Stomach (tissue), 9 donors: ENCODE measurements around the gene NLN. TPM values are rescaled to one million over a fixed set of nuclear protein-coding genes. Genes with fewer than 3 reads are reported as not detected.
A peak's percentile ranks its signal among the peaks of the same experiment; 100 is the strongest.

ENCODE experiments used
- DNase-seq, 2 donors: peaks; one replicate each; pipeline versions ENCODE4 v3.0.0 to v3.0.0-alpha.2; 2013 to 2019
- H3K27ac ChIP-seq, 5 donors: fragments of 200-600 bp in 4 of 5; sonication (generic) in 4 of 5; one replicate each; pipeline ENCODE4 v1.5.1; 2013 to 2019; ENCODE audit warnings: mild to moderate bottlenecking in 1 of 5, moderate library complexity in 1 of 5
- H3K27me3 ChIP-seq, 3 donors: fragments of 200-600 bp; sonication (generic); one replicate each; pipeline ENCODE4 v1.5.1; 2017 to 2019; ENCODE audit warnings: mixed run types in 1 of 3
- H3K36me3 ChIP-seq, 4 donors: fragments of 200-600 bp; sonication (generic); 1 replicate in 3 of 4; 2 replicates in 1 of 4; pipeline ENCODE4 v1.5.1; 2016 to 2019
- H3K4me1 ChIP-seq, 4 donors: fragments of 200-600 bp; sonication (generic); one replicate each; pipeline ENCODE4 v1.5.1; 2016 to 2019
- H3K4me3 ChIP-seq, 4 donors: fragments of 200-600 bp; sonication (generic) in 3 of 4; one replicate each; pipeline ENCODE4 v1.5.1; 2016 to 2019; ENCODE audit warnings: mild to moderate bottlenecking in 1 of 4
- H3K9me3 ChIP-seq, 4 donors: fragments of 200-600 bp; sonication (generic); one replicate each; pipeline ENCODE4 v1.5.1; 2016 to 2019
- EP300 ChIP-seq: sonication (generic); formaldehyde crosslinking; IDR thresholded peaks from one replicate; pipeline ENCODE4 v1.6.1; 2017; ENCODE audit warnings: antibody characterized with exemption
- POLR2A ChIP-seq, 4 donors: fragments of 450-650 bp; IDR thresholded peaks; one replicate each; pipeline ENCODE4 v1.6.1; 2016; ENCODE audit warnings: antibody characterized with exemption in 4 of 4, control low read depth in 2 of 4, mild to moderate bottlenecking in 1 of 4, moderate library complexity in 1 of 4
- POLR2AphosphoS5 ChIP-seq, 3 donors: sonication (generic); formaldehyde crosslinking; IDR thresholded peaks; one replicate each; pipeline ENCODE4 v1.6.1; 2016; ENCODE audit warnings: antibody characterized with exemption in 3 of 3
- WGBS, 5 donors: extraction: QIAGEN DNeasy Blood & Tissue Kit in 3 of 5; methylation state at CpG; one replicate each; pipeline versions ENCODE4 v1.1.5 to v1.1.7; 2013 to 2018; 5-methylcytosine and 5-hydroxymethylcytosine counted together
- intact Hi-C: fragments of 100-400 bp; cut with DNase I; formaldehyde crosslinking; loops from one replicate; pipeline ENCODE4 v1.15.1; 2023; ENCODE audit warnings: low total_unique reads
- polyA plus RNA-seq, 3 donors: library from polyadenylated mRNA; stranded (reverse); fragments of 200-250 nt; gene quantifications; one replicate each; pipeline ENCODE4 v1.2.3, GENCODE V29; 2013
- total RNA-seq, 5 donors: library from RNA; depleted of rRNA; stranded (reverse); fragments of >200 nt; gene quantifications; one replicate each; pipeline versions ENCODE4 v1.1.0 to v1.2.3, GENCODE V29; 2014 to 2016
- TF ChIP-seq, protein P1 (sequence below), 7 experiments: fragments of 450-650 bp in 4 of 7; fragments of 200-600 bp in 3 of 7; sonication (generic) in 3 of 7; IDR thresholded peaks; one replicate each; pipeline ENCODE4 v1.5.1; 2016 to 2019; ENCODE audit warnings: antibody characterized with exemption in 7 of 7, control low read depth in 2 of 7, mild to moderate bottlenecking in 1 of 7
- donor health status: healthy with polysubstance abuse.
- donor health status: Bipolar disorder and iron deficiency.
- donor health status: healthy.

The NLN gene
- total and polyA plus RNA-seq, 8 donors, result 0.58 to 27.5 (median 9.3) TPM

- Histone ChIP-seq H3K9me3 (no peaks in the 10 kb centered on the region), H3K27ac (no peak overlapping the region), H3K36me3 (no peaks in the 10 kb centered on the region), H3K27me3 (no peaks in the 10 kb centered on the region), H3K4me3 (no peak overlapping the region), H3K4me1 (peaks cover 0 to 7% (median 3%) of the 10 kb centered on the region in 4 donors)
- DNase-seq, result peak in 1 of 2 donors; percentile 76
- intact Hi-C loops, result no loop called here
- WGBS, 5 donors, result 6 to 22% (median 11%) methylated on average over 4 of the region's 4 CpGs
- TF ChIP-seq, protein P1, sequence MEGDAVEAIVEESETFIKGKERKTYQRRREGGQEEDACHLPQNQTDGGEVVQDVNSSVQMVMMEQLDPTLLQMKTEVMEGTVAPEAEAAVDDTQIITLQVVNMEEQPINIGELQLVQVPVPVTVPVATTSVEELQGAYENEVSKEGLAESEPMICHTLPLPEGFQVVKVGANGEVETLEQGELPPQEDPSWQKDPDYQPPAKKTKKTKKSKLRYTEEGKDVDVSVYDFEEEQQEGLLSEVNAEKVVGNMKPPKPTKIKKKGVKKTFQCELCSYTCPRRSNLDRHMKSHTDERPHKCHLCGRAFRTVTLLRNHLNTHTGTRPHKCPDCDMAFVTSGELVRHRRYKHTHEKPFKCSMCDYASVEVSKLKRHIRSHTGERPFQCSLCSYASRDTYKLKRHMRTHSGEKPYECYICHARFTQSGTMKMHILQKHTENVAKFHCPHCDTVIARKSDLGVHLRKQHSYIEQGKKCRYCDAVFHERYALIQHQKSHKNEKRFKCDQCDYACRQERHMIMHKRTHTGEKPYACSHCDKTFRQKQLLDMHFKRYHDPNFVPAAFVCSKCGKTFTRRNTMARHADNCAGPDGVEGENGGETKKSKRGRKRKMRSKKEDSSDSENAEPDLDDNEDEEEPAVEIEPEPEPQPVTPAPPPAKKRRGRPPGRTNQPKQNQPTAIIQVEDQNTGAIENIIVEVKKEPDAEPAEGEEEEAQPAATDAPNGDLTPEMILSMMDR (IDR thresholded peaks at IDR 0.05), result peak in 4 of 7 experiments; percentile 23 to 51 (median 44)
- no peak for TF ChIP-seq POLR2A (IDR thresholded peaks at IDR 0.05)
Measured at GRCh38 chr5:65742565-65743231, 20.7 kb downstream of the NLN start.

GRCh38 chr5:65749221-65749844 lies 27.3 kb downstream of the NLN start:
- WGBS, 5 donors, result 34 to 65% (median 60%) methylated on average over 1 of the region's 1 CpG
- no peaks in the 10 kb centered on the region for H3K27me3 ChIP-seq
- no peaks in the 10 kb centered on the region for H3K4me1 ChIP-seq

DNA sequence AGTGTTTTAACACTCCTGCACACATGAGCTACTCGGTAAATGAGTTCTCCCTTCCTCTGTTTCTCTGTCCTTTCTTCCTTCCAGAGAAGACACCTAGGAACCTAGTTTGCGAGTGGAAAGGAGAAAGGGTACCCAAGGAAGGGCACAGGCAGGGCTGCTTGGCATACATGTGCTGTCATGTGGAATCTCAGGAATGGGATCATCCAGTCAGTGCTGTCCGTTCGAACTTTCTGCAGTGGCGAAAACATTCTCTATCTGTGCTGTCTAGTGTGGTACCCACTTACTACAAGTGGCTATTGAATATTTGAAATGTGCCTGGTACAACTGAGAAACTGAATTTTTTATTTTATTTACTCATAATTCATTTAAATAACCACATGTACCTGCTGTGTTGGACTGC lies 28.0 kb downstream of the NLN start:
- H3K4me1 ChIP-seq, result no peaks in the 10 kb centered on the region
- no peaks in the 10 kb centered on the region for H3K36me3 ChIP-seq
- H3K4me3 ChIP-seq, result no peak overlapping the region
- no peak overlapping the region for H3K27ac ChIP-seq
- TF ChIP-seq POLR2A (IDR thresholded peaks at IDR 0.05) (no peak), POLR2AphosphoS5 (IDR thresholded peaks at IDR 0.05) (no peak), EP300 (no peak)
- TF ChIP-seq, protein P1 (IDR thresholded peaks at IDR 0.05), result no peak
- 87 to 98% (median 96%) methylated on average over 5 of the region's 5 CpGs for WGBS, 5 donors
- intact Hi-C loops, result no loop called here
- no peaks in the 10 kb centered on the region for H3K9me3 ChIP-seq
- DNase-seq, result no peak
- no peaks in the 10 kb centered on the region for H3K27me3 ChIP-seq

More at GRCh38 chr5:65749221-65749844, 27.3 kb downstream of the NLN start:
- Histone ChIP-seq H3K4me3 (no peak overlapping the region), H3K9me3 (no peaks in the 10 kb centered on the region), H3K36me3 (no peaks in the 10 kb centered on the region), H3K27ac (no peak overlapping the region)
- DNase-seq, result no peak
- intact Hi-C loops, result no loop called here
- TF ChIP-seq EP300 (no peak), POLR2A (IDR thresholded peaks at IDR 0.05) (no peak), POLR2AphosphoS5 (IDR thresholded peaks at IDR 0.05) (no peak)
- TF ChIP-seq, protein P1 (IDR thresholded peaks at IDR 0.05), result no peak

DNA sequence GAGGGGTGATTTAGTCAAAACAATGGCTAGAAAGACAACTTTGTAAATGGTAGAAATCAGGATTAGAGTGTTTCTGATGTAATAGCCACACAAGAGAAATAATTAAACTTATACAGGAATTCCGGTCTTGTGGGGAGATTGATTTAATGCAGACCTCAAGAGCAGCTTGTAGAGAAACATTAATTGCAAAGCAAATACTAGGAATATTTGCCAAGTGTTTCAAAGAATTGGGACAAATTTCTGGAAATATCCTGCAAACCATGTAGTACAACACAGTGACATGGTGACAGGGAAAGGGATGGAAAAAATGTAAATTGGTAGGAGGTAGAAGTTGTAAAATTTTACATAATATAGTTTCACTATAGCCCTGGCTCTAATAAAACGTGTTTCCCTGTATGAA lies 28.9 kb downstream of the NLN start:
- intact Hi-C loops, result no loop called here
- H3K36me3 ChIP-seq, result no peaks in the 10 kb centered on the region
- no peaks in the 10 kb centered on the region for H3K27me3 ChIP-seq
- TF ChIP-seq, protein P1 (IDR thresholded peaks at IDR 0.05), result no peak
- TF ChIP-seq POLR2AphosphoS5 (IDR thresholded peaks at IDR 0.05) (no peak), EP300 (no peak), POLR2A (IDR thresholded peaks at IDR 0.05) (no peak)
- H3K9me3 ChIP-seq, result no peaks in the 10 kb centered on the region
- H3K4me1 ChIP-seq, result no peaks in the 10 kb centered on the region
- H3K27ac ChIP-seq, result no peak overlapping the region
- H3K4me3 ChIP-seq, result no peak overlapping the region
- WGBS, 5 donors, result 52 to 72% (median 56%) methylated on average over 2 of the region's 2 CpGs
- no peak for DNase-seq
